CD4-positive, alpha-beta T cell (primary cell): ENCODE measurements around the gene WFDC12. TPM values are rescaled to one million over a fixed set of nuclear protein-coding genes. Genes with fewer than 3 reads are reported as not detected.

Experiments
- ATAC-seq: fragments of 200-7000 bp; cut with Tn5 transposase; one replicate; pipeline ENCODE4 v1.10.0; 2022; ENCODE audit warnings: mild to moderate bottlenecking; ENCODE audit not compliant: poor library complexity
- CTCF ChIA-PET: fragments of 350-600 bp; sonication (Branson Sonifier 250); formaldehyde crosslinking; loops from one replicate; lab custom pipeline; 2021; ENCODE audit warnings: antibody characterized with exemption, inconsistent platforms; lab: Charles Lee
- POLR2A ChIA-PET: fragments of 350-600 bp; sonication (Branson Sonifier 250); formaldehyde crosslinking; loops from one replicate; lab custom pipeline; 2021; ENCODE audit warnings: antibody characterized with exemption, inconsistent platforms; lab: Charles Lee
- DNase-seq, 14 experiments: peaks; one replicate each; pipeline ENCODE4 v3.0.0-alpha.2; 2013 to 2020; ENCODE audit warnings: mixed read lengths in 2 of 14
- H3K27ac ChIP-seq, 2 donors: one replicate each; pipeline versions ENCODE4 v1.5.1 to v1.7.0; 2013; ENCODE audit warnings: low read length in 2 of 2, low read depth in 1 of 2, mild to moderate bottlenecking in 1 of 2
- H3K27me3 ChIP-seq, 2 experiments: 1 replicate in 1 of 2; 2 replicates in 1 of 2; pipeline versions ENCODE4 v1.6.1 to v1.7.0; 2013; ENCODE audit warnings: low read length in 2 of 2, control low read depth in 1 of 2, mild to moderate bottlenecking in 1 of 2, moderate library complexity in 1 of 2; ENCODE audit not compliant: insufficient read depth in 2 of 2, control insufficient read depth in 1 of 2
- H3K36me3 ChIP-seq: one replicate; pipeline ENCODE4 v1.6.1; 2013; ENCODE audit warnings: low read length, control low read depth; ENCODE audit not compliant: insufficient read depth
- H3K4me1 ChIP-seq: one replicate; pipeline ENCODE4 v1.6.1; 2013; ENCODE audit warnings: low read length, control low read depth; ENCODE audit not compliant: insufficient read depth
- H3K4me3 ChIP-seq: one replicate; pipeline ENCODE4 v1.5.1; 2013; ENCODE audit warnings: mild to moderate bottlenecking, low read length, moderate library complexity
- H3K9me3 ChIP-seq, 2 experiments: 1 replicate in 1 of 2; 2 replicates in 1 of 2; pipeline versions ENCODE4 v1.6.1 to v1.7.0; 2013; ENCODE audit warnings: low read length in 2 of 2, mild to moderate bottlenecking in 2 of 2, control low read depth in 1 of 2, moderate library complexity in 1 of 2; ENCODE audit not compliant: control insufficient read depth in 1 of 2, insufficient read depth in 1 of 2
- H3K27ac Mint-ChIP-seq: one replicate; pipeline ENCODE4 v1.8.0; 2020; ENCODE audit warnings: mixed read lengths
- H3K27me3 Mint-ChIP-seq: one replicate; pipeline ENCODE4 v1.8.0; 2021; ENCODE audit warnings: mixed read lengths
- H3K36me3 Mint-ChIP-seq: one replicate; pipeline ENCODE4 v1.8.0; 2021; ENCODE audit warnings: low read depth, mixed read lengths
- H3K4me1 Mint-ChIP-seq: one replicate; pipeline ENCODE4 v1.8.0; 2021; ENCODE audit warnings: low read depth, mixed read lengths
- H3K4me3 Mint-ChIP-seq: one replicate; pipeline ENCODE4 v1.8.0; 2020; ENCODE audit warnings: mild to moderate bottlenecking, mixed read lengths
- H3K9me3 Mint-ChIP-seq: one replicate; pipeline ENCODE4 v1.8.0; 2020; ENCODE audit warnings: mixed read lengths
- CTCF ChIP-seq: fragments of 200-600 bp; IDR thresholded peaks from one replicate; pipeline ENCODE4 v1.8.0; 2022; ENCODE audit warnings: antibody characterized with exemption, mild to moderate bottlenecking
- intact Hi-C, 2 experiments: fragments of 100-400 bp; cut with DNase I in 1 of 2; cut with micrococcal nuclease in 1 of 2; formaldehyde crosslinking; loops; one replicate each; pipeline versions ENCODE4 v1.15.1 to v1.9.0; 2023 to 2025; cut with DNase I, micrococcal nuclease
- total RNA-seq, 174 experiments: library from RNA in 2 of 174; stranded (reverse) in 2 of 174; gene quantifications; one replicate each; pipeline ENCODE4 v1.2.3 and lab custom pipeline; 2021 to 2026

WFDC12 gene
- total RNA-seq, 2 experiments from 2014 or later = not detected

- no peak for DNase-seq
- Mint-ChIP-seq H3K27me3 (peaks cover 22% of the 10 kb centered on the region), H3K27ac (no peak overlapping the region), H3K4me3 (no peak overlapping the region), H3K4me1 (no peaks in the 10 kb centered on the region), H3K36me3 (no peaks in the 10 kb centered on the region), H3K9me3 (no peaks in the 10 kb centered on the region)
- Histone ChIP-seq H3K27me3 (peaks cover 1 to 9% of the 10 kb centered on the region in 2 experiments), H3K36me3 (no peaks in the 10 kb centered on the region), H3K4me3 (no peak overlapping the region), H3K27ac (no peak overlapping the region), H3K4me1 (no peaks in the 10 kb centered on the region), H3K9me3 (no peaks in the 10 kb centered on the region)
- TF ChIP-seq CTCF = no peak
- intact Hi-C loops = no loop called here
- CTCF ChIA-PET = interaction anchor here (0.9 kb wide), 1 partner anchor 26 kb away, joined by 3 read pairs; no protein-coding TSS in a partner anchor
- ATAC-seq = no peak
- POLR2A ChIA-PET = no interaction called here
Observed at GRCh38 chr20:45121388-45121787, 2.9 kb downstream of the WFDC12 start.

GRCh38 chr20:45119556-45120266, 4.6 kb downstream of the WFDC12 start:
- Histone ChIP-seq H3K27ac (no peak overlapping the region), H3K27me3 (peaks cover 0 to 9% of the 10 kb centered on the region in 2 experiments), H3K4me1 (peaks cover 6% of the 10 kb centered on the region), H3K36me3 (no peaks in the 10 kb centered on the region), H3K9me3 (no peaks in the 10 kb centered on the region), H3K4me3 (no peak overlapping the region)
- Mint-ChIP-seq H3K4me1 (peaks cover 5% of the 10 kb centered on the region), H3K4me3 (no peak overlapping the region), H3K9me3 (no peaks in the 10 kb centered on the region), H3K27ac (no peak overlapping the region), H3K36me3 (no peaks in the 10 kb centered on the region), H3K27me3 (peaks cover 15% of the 10 kb centered on the region)
- intact Hi-C loops = no loop called here
- TF ChIP-seq CTCF = no peak
- ATAC-seq = no peak
- DNase-seq = no peak
- POLR2A ChIA-PET = no interaction called here
- CTCF ChIA-PET = no interaction called here

GRCh38 chr20:45118028-45118427, 6.2 kb downstream of the WFDC12 start:
- Mint-ChIP-seq H3K4me1 (peaks cover 5% of the 10 kb centered on the region), H3K9me3 (no peaks in the 10 kb centered on the region), H3K36me3 (no peaks in the 10 kb centered on the region), H3K27me3 (peaks cover 11% of the 10 kb centered on the region), H3K27ac (no peak overlapping the region), H3K4me3 (no peak overlapping the region)
- Histone ChIP-seq H3K4me1 (peaks cover 6% of the 10 kb centered on the region), H3K27ac (no peak overlapping the region), H3K27me3 (peaks cover 0 to 9% of the 10 kb centered on the region in 2 experiments), H3K9me3 (no peaks in the 10 kb centered on the region), H3K36me3 (no peaks in the 10 kb centered on the region), H3K4me3 (no peak overlapping the region)
- intact Hi-C loops = no loop called here
- DNase-seq = no peak
- ChIA-PET CTCF (interaction anchor here (1.0 kb wide), 1 partner anchor 74 kb away, joined by 3 read pairs; no protein-coding TSS in a partner anchor), POLR2A (no interaction called here)
- no peak for TF ChIP-seq CTCF
- ATAC-seq = no peak
